ENCODE data around the gene CATSPERD.
"Not testable (repeated sequence)": the region's sequence is repeated elsewhere in the genome, so short reads cannot be mapped to it uniquely, and the experiment has no call there.

CATSPERD gene

DNA sequence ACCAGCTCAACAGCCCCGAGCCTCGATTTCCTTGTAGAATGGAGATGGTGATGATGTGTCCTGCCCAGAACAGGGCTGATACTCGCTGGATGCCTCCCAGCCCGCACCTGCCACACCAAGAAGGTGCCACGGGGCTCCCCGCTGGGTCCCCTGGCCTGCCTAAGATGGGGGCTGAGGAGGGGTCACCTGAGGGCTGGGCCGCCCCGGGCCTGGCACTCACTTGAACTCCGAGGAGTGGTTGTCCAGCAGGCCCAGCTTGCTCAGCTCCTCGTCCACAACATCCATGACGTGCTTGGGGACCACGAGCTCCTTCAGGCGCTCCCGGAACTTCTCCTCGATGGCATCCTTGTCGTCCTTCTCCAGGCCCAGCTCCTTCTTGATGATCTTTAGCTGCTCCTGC lies 14.9 kb upstream of the CATSPERD start:
- Mint-ChIP-seq H3K27ac (no peak overlapping the region), H3K36me3 (peaks cover 9% of the 10 kb centered on the region), H3K27me3 (no peaks in the 10 kb centered on the region), H3K4me1 (peaks cover 3% of the 10 kb centered on the region), H3K9me3 (no peaks in the 10 kb centered on the region), H3K4me3 (no peak overlapping the region)

GRCh38 chr19:5706876-5707573 lies 13.4 kb upstream of the CATSPERD start:
- H3K4me3 Mint-ChIP-seq = no peak overlapping the region

DNA sequence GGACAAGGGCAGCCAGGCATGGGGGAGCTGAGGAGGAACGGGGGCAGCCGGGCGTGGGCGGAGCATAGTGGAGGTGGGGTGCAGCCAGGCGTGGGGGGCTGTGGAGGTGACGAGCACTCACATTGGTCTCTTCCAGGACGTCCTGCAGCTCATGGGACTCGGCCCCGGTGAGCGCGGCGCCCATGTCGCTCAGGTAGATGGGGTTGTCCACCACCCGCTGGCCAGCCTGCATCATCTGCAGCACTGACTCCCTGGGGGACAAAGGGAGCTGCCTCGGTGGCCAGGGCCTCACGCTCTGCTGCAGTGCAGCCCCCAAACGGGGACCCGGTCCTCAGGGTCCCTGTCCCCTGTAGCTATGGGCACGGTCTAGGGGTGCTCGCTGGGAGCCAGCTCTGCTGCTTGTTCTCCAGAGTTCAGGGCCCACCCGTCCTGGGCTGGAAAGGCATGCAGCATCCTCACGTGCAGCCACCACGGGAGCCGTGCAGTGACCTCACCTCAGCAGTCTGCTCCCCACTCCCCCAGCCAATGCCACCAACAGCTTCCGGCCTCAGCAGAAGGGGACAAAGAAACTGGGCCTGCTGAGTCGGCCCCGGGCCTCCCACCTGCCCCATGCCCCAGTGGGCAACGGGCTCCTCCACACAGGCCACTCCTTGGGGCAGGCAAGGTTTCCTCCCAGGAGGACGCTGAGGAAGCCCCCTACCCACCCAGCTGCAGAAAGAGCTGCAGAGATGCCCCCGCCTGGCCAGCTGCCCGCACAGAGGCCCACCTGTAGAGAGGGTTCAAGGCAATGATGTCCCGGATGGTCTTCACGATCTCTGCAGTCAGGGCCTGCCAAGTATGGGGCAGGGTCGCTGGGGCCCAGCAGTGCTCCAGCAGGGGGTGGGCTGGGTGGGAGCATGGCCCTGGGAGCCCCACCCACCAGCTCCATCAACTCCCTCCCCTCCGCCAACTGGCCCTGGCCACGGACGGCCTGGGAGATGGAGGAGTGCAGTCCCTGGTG lies 12.6 kb upstream of the CATSPERD start:
- H3K27ac Mint-ChIP-seq = no peak overlapping the region
- peaks cover 3% of the 10 kb centered on the region for H3K4me1 Mint-ChIP-seq
- H3K27me3 Mint-ChIP-seq = no peaks in the 10 kb centered on the region
- no peak overlapping the region for H3K4me3 Mint-ChIP-seq
- no peaks in the 10 kb centered on the region for H3K9me3 Mint-ChIP-seq
- H3K36me3 Mint-ChIP-seq = peaks cover 4% of the 10 kb centered on the region

More at GRCh38 chr19:5706876-5707573, 13.4 kb upstream of the CATSPERD start:
- peaks cover 4% of the 10 kb centered on the region for H3K36me3 Mint-ChIP-seq
- no peak overlapping the region for H3K27ac Mint-ChIP-seq
- H3K4me1 Mint-ChIP-seq = peaks cover 3% of the 10 kb centered on the region
- no peaks in the 10 kb centered on the region for H3K9me3 Mint-ChIP-seq
- H3K27me3 Mint-ChIP-seq = no peaks in the 10 kb centered on the region

DNA sequence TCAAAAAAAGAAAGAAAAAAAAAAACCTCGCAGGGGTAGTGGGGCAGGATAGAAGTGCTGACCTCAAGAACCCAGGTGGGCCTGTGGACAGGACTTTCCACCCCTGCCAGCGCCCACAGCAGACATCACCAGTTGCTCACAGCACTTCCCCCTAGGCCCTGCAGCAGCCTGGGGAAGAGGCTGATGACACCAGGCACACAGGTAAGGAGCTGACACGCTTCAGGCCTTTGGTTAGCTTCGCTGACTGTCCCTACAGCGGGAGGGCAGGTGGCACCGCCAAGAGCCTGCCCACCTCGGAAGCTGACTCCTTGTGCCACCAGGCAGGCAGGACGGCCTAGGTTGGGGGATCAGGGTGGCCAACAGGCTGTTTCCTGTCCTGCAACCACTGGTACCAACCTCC lies 9.4 kb upstream of the CATSPERD start:
- peaks cover 5% of the 10 kb centered on the region for H3K4me1 Mint-ChIP-seq
- no peaks in the 10 kb centered on the region for H3K27me3 Mint-ChIP-seq
- H3K27ac Mint-ChIP-seq = no peak overlapping the region
- H3K36me3 Mint-ChIP-seq = peaks cover 7% of the 10 kb centered on the region
- no peak overlapping the region for H3K4me3 Mint-ChIP-seq
- no peaks in the 10 kb centered on the region for H3K9me3 Mint-ChIP-seq

GRCh38 chr19:5711713-5712161 lies 8.7 kb upstream of the CATSPERD start:
- Mint-ChIP-seq H3K36me3 (peaks cover 7% of the 10 kb centered on the region), H3K27ac (no peak overlapping the region), H3K9me3 (no peaks in the 10 kb centered on the region), H3K4me3 (no peak overlapping the region), H3K4me1 (peaks cover 9% of the 10 kb centered on the region), H3K27me3 (no peaks in the 10 kb centered on the region)

DNA sequence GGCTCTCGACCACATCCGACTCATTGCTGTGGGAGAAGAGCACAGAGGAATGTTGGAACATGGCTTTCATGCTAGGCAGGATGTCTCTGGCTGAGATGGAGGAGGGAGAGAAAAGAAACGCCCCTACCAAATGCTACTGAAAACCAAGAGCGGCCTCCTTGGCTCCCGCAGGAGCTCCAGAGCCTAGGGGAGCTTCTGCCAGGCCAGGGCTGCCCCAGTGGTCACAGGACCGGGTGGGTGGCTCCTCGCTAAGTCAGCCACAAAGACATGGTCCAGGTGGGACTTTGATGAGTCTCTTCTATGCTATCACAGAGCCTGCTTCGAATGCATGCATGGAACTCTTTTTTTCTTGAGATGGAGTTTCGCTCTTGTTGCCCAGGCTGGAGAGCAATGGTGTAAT lies 7.2 kb upstream of the CATSPERD start:
- Mint-ChIP-seq H3K36me3 (peaks cover 11% of the 10 kb centered on the region), H3K9me3 (no peaks in the 10 kb centered on the region), H3K27ac (no peak overlapping the region), H3K4me1 (peaks cover 22% of the 10 kb centered on the region), H3K4me3 (no peak overlapping the region), H3K27me3 (no peaks in the 10 kb centered on the region)

DNA sequence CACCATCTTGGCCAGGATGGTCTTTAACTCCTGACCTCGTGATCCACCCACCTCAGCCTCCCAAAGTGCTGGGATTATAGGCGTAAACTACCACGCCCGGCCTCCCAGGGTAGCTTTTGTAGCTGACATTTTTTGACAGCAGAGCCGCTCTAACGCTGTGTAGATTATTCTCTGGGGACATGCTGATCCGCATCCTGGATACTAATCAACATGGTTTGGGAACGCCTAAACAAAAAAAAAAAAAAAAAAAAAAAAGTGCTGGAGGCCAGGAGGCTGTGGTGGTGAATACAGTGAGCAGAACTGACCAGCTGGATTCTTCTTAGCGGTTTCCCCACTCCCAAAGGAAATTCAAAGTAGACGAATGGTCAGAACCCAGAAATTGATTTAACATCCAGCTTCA lies 5.6 kb upstream of the CATSPERD start:
- Mint-ChIP-seq H3K4me3 (no peak overlapping the region), H3K27me3 (no peaks in the 10 kb centered on the region), H3K9me3 (no peaks in the 10 kb centered on the region), H3K27ac (no peak overlapping the region), H3K4me1 (peaks cover 28% of the 10 kb centered on the region), H3K36me3 (peaks cover 14% of the 10 kb centered on the region)

GRCh38 chr19:5717215-5717935 lies 3.1 kb upstream of the CATSPERD start:
- Mint-ChIP-seq H3K27ac (peak overlapping the region; percentile 90), H3K27me3 (no peaks in the 10 kb centered on the region), H3K9me3 (no peaks in the 10 kb centered on the region), H3K4me1 (peaks cover 28% of the 10 kb centered on the region), H3K4me3 (peak overlapping the region; percentile 89), H3K36me3 (peaks cover 14% of the 10 kb centered on the region)

DNA sequence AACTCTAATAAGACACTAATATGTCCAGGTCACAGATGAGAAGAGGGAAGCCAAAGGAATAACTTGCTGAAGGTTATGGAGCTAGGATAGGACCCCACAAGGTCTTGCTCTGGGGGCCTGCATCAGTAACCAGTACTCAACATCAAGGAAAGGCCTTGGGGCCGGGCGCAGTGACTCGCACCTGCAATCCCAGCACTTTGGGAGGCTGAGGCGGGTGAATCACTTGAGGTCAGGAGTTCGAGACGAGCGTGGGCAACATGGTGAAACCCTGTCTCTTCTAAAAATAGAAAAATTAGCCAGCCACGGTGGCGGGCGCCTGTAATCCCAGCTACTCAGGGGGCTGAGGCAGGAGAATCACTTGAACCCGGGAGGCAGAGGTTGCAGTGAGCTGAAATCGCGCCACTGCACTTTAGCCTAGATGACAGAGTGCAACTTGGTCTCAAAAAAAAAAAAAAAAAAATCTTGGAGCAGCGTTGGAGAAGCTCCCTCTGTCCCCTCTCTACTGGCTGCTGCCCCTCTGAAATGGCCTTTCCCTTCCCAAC lies 2.3 kb upstream of the CATSPERD start:
- H3K27ac Mint-ChIP-seq = peak overlapping the region; percentile 90
- peak overlapping the region; percentile 89 for H3K4me3 Mint-ChIP-seq
- peaks cover 28% of the 10 kb centered on the region for H3K4me1 Mint-ChIP-seq
- no peaks in the 10 kb centered on the region for H3K27me3 Mint-ChIP-seq
- no peaks in the 10 kb centered on the region for H3K9me3 Mint-ChIP-seq
- peaks cover 14% of the 10 kb centered on the region for H3K36me3 Mint-ChIP-seq

GRCh38 chr19:5718579-5719273 lies 1.7 kb upstream of the CATSPERD start:
- Mint-ChIP-seq H3K4me3 (peak overlapping the region; percentile 89), H3K36me3 (peaks cover 14% of the 10 kb centered on the region), H3K4me1 (peaks cover 28% of the 10 kb centered on the region), H3K9me3 (no peaks in the 10 kb centered on the region), H3K27me3 (no peaks in the 10 kb centered on the region), H3K27ac (peak overlapping the region; percentile 90)

GRCh38 chr19:5719274-5719960 lies 1.0 kb upstream of the CATSPERD start:
- H3K9me3 Mint-ChIP-seq = no peaks in the 10 kb centered on the region

GRCh38 chr19:5727453-5728050 lies 7.1 kb downstream of the CATSPERD start:
- no peaks in the 10 kb centered on the region for H3K27me3 Mint-ChIP-seq
- H3K36me3 Mint-ChIP-seq = no peaks in the 10 kb centered on the region
- no peaks in the 10 kb centered on the region for H3K9me3 Mint-ChIP-seq
- H3K27ac Mint-ChIP-seq = peak overlapping the region; percentile 26
- H3K4me1 Mint-ChIP-seq = no peaks in the 10 kb centered on the region
- no peak overlapping the region for H3K4me3 Mint-ChIP-seq

More at GRCh38 chr19:5719274-5719960, 1.0 kb upstream of the CATSPERD start:
- peak overlapping the region; percentile 94 for H3K27ac Mint-ChIP-seq
- peak overlapping the region; percentile 89 for H3K4me3 Mint-ChIP-seq
- peaks cover 28% of the 10 kb centered on the region for H3K4me1 Mint-ChIP-seq
- no peaks in the 10 kb centered on the region for H3K27me3 Mint-ChIP-seq
- H3K36me3 Mint-ChIP-seq = peaks cover 11% of the 10 kb centered on the region

GRCh38 chr19:5733172-5733571 lies 12.7 kb downstream of the CATSPERD start:
- H3K27ac Mint-ChIP-seq, H3K36me3 Mint-ChIP-seq: not testable (repeated sequence)

DNA sequence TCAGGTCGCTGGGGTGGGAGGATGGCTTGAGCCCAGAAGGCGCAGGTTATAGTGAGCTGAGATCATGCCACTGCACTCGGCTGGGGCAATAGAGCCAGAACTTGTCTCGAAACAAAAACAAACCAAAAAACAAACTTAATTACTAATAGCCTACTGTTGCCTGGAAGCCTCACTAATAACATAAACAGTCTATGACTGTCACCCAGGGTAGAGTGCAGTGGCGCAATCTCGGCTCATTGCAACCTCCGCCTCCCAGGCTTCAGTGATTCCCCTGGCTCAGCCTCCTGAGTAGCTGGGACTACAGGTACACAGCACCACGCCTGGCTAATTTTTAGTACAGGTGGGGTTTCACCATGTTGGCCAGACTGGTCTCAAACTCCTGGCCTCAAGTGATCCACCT lies 18.0 kb downstream of the CATSPERD start:
- Mint-ChIP-seq H3K9me3 (no peaks in the 10 kb centered on the region), H3K27me3 (no peaks in the 10 kb centered on the region), H3K4me1 (no peaks in the 10 kb centered on the region), H3K27ac (no peak overlapping the region), H3K36me3 (no peaks in the 10 kb centered on the region), H3K4me3 (no peak overlapping the region)

More at GRCh38 chr19:5733172-5733571, 12.7 kb downstream of the CATSPERD start:
- H3K4me3 Mint-ChIP-seq, H3K4me1 Mint-ChIP-seq, H3K9me3 Mint-ChIP-seq, H3K27me3 Mint-ChIP-seq: not testable (repeated sequence)
